GM18499 (cell line): ENCODE results near the gene PPP4R3A.
"Not testable (repeated sequence)": the region's sequence is repeated elsewhere in the genome, so short reads cannot be mapped to it uniquely, and the experiment has no call there.

Experiments
- ATAC-seq: cut with Tn5 transposase; IDR thresholded peaks from one replicate; pipeline ENCODE4 v1.9.1; 2021; ENCODE audit warnings: moderate number of reproducible peaks; ENCODE audit not compliant: insufficient read depth, unreplicated experiment

Gene PPP4R3A

GRCh38 chr14:91510171-91511042 is at the start of gene PPP4R3A:
Gene PPP4R3A, minus strand, starts transcription at chr14:91510310. Its CDS starts 663 bp downstream, at chr14:91509647.
- ATAC-seq: peak; percentile 69

- ATAC-seq: no peak
Measured at GRCh38 chr14:91555531-91555930, 45.4 kb upstream of the PPP4R3A start.

GRCh38 chr14:91554535-91555332 is 44.6 kb upstream of the PPP4R3A start:
- no peak for ATAC-seq

- no peak for ATAC-seq
Measured at GRCh38 chr14:91548108-91548507, 38.0 kb upstream of the PPP4R3A start.

GRCh38 chr14:91545946-91546716 is 36.0 kb upstream of the PPP4R3A start:
- no peak for ATAC-seq

GRCh38 chr14:91545204-91545603 is 35.1 kb upstream of the PPP4R3A start:
- ATAC-seq: no peak

GRCh38 chr14:91536327-91536726 is 26.2 kb upstream of the PPP4R3A start:
- no peak for ATAC-seq

GRCh38 chr14:91534059-91534458 is 23.9 kb upstream of the PPP4R3A start:
- not testable (repeated sequence) for ATAC-seq

GRCh38 chr14:91533623-91534022 is 23.5 kb upstream of the PPP4R3A start:
- ATAC-seq: no peak

- no peak for ATAC-seq
Measured at GRCh38 chr14:91523972-91524371, 13.9 kb upstream of the PPP4R3A start.

GRCh38 chr14:91521061-91521640 is 11.0 kb upstream of the PPP4R3A start:
- ATAC-seq: no peak

- ATAC-seq: no peak
Measured at GRCh38 chr14:91520138-91520537, 10.0 kb upstream of the PPP4R3A start.

GRCh38 chr14:91519239-91520036 is 9.3 kb upstream of the PPP4R3A start:
- ATAC-seq: no peak

GRCh38 chr14:91516663-91517388 is 6.7 kb upstream of the PPP4R3A start:
- no peak for ATAC-seq

- no peak for ATAC-seq
Measured at GRCh38 chr14:91515979-91516378, 5.9 kb upstream of the PPP4R3A start.

- ATAC-seq: no peak
Measured at GRCh38 chr14:91511043-91511383, 903 bp upstream of the PPP4R3A start.

- peak; percentile 18 for ATAC-seq
Measured at GRCh38 chr14:91509878-91510170, 286 bp downstream of the PPP4R3A start.

GRCh38 chr14:91509083-91509877 is 830 bp downstream of the PPP4R3A start:
- peak; percentile 17 for ATAC-seq
